Fibroblast of the aortic adventitia (primary cell): Measurements from ENCODE around the gene OR11H6. TPM values are rescaled to one million over a fixed set of nuclear protein-coding genes. Genes with fewer than 3 reads are reported as not detected.
"Not testable (repeated sequence)": the region's sequence is repeated elsewhere in the genome, so short reads cannot be mapped to it uniquely, and the experiment has no call there.

ENCODE experiments used
- DNase-seq: peaks from one replicate; pipeline ENCODE4 v3.0.0-alpha.2; 2010; ENCODE audit warnings: low read depth
- H3K4me3 ChIP-seq: 2 replicates; pipeline ENCODE4 v1.5.1; 2011; ENCODE audit warnings: low read depth, mild to moderate bottlenecking, control low read depth, low read length, moderate library complexity
- total RNA-seq: library from RNA; depleted of rRNA; stranded (reverse); fragments of >200 nt; gene quantifications from 2 replicates; pipeline ENCODE4 v1.2.3, GENCODE V29; 2012; ENCODE audit warnings: low replicate concordance
- TF ChIP-seq, protein P1 (sequence below): IDR thresholded peaks from 2 replicates; pipeline ENCODE4 v1.5.1; 2011; ENCODE audit warnings: mild to moderate bottlenecking, low read length, control low read depth, inconsistent platforms; ENCODE audit not compliant: insufficient read depth

OR11H6 gene
- total RNA-seq, 1 donor: not detected

DNA sequence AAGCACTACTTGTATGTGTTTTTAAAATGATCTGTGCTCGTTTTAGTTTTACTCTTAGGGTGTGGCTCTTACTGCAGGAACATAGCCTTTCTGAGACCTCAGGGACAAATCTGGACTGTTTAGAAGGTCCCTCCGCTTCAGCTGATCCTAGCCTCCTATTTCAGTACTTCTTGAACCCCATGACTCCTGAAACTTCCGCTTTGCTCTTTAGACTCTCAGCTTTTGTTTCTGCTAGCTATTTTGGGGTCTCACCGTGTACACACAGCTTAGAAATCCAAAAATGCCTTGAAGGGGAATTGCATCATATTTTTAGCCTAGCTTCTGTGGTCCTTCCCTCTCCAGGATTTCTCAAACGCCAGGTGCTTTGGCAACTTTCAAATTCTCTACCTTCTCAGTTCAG lies 24.5 kb upstream of the OR11H6 start:
- DNase-seq: no peak
- TF ChIP-seq, protein P1, sequence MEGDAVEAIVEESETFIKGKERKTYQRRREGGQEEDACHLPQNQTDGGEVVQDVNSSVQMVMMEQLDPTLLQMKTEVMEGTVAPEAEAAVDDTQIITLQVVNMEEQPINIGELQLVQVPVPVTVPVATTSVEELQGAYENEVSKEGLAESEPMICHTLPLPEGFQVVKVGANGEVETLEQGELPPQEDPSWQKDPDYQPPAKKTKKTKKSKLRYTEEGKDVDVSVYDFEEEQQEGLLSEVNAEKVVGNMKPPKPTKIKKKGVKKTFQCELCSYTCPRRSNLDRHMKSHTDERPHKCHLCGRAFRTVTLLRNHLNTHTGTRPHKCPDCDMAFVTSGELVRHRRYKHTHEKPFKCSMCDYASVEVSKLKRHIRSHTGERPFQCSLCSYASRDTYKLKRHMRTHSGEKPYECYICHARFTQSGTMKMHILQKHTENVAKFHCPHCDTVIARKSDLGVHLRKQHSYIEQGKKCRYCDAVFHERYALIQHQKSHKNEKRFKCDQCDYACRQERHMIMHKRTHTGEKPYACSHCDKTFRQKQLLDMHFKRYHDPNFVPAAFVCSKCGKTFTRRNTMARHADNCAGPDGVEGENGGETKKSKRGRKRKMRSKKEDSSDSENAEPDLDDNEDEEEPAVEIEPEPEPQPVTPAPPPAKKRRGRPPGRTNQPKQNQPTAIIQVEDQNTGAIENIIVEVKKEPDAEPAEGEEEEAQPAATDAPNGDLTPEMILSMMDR: no peak
- no peak overlapping the region for H3K4me3 ChIP-seq

DNA sequence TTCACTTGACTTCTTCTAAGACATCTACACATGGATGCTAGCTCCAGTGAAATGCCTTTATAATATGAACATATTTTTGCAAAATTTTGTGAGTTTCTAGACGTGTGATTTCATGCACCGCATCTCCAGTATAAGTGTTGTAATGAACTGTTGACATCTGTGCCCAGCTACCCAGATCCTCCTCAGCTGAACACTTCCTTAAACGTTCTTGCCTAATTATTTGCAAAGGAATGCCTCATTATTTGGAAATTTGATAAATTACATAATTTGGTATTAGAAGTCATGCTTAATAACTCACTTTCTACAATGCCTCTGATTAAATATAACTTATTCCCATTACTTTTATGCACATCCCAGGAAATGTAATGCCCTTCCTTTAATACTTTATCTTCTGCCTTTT lies 18.8 kb upstream of the OR11H6 start:
- TF ChIP-seq, protein P1: no peak
- DNase-seq: no peak
- no peak overlapping the region for H3K4me3 ChIP-seq

GRCh38 chr14:20209595-20209994 lies 13.9 kb upstream of the OR11H6 start:
- DNase-seq: no peak
- H3K4me3 ChIP-seq: no peak overlapping the region

DNA sequence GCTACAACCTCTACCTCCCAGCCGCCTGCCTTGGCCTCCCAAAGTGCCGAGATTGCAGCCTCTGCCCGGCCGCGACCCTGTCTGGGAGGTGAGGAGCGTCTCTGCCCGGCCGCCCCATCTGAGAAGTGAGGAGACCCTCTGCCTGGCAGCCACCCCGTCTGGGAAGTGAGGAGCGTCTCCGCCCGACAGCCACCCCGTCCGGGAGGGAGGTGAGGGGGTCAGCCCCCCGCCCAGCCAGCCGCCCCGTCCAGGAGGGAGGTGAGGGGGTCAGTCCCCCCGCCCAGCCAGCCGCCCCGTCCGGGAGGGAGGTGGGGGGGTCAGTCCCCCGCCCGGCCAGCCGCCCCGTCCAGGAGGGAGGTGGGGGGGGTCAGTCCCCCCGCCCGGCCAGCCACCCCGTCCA lies 11.1 kb upstream of the OR11H6 start:
- not testable (repeated sequence) for H3K4me3 ChIP-seq, DNase-seq

More at GRCh38 chr14:20209595-20209994, 13.9 kb upstream of the OR11H6 start:
- TF ChIP-seq, protein P1: no peak

DNA sequence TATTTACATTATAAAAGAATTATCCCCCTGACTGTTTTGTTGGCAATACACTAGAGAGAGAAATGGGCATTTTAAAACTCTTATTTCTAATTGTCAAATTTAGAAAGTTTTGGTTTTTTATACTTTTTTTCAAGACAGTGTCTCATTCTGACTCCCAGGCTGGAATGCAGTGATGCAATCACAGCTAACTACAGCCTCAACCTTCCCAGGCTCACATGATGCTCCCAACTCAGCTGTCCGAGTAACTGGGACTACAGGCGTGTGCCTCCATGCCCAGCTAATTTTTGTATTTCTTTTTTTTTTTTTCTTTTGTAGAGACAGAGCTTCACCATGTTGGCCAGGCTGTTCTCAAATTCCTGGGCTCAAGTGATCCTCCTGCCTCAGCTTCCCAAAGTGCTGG lies 8.3 kb upstream of the OR11H6 start:
- TF ChIP-seq, protein P1: no peak
- DNase-seq: peak; percentile 38
- H3K4me3 ChIP-seq: no peak overlapping the region

GRCh38 chr14:20219033-20219432 lies 4.5 kb upstream of the OR11H6 start:
- DNase-seq: peak; percentile 37
- TF ChIP-seq, protein P1: no peak
- no peak overlapping the region for H3K4me3 ChIP-seq

GRCh38 chr14:20228681-20229080 lies 5.2 kb downstream of the OR11H6 start, which contains the start of gene OR11H7:
OR11H7 (plus strand) TSS chr14:20228981.
- no peak within 1 kb of the TSS for H3K4me3 ChIP-seq
- no peak for DNase-seq
- TF ChIP-seq, protein P1: no peak

DNA sequence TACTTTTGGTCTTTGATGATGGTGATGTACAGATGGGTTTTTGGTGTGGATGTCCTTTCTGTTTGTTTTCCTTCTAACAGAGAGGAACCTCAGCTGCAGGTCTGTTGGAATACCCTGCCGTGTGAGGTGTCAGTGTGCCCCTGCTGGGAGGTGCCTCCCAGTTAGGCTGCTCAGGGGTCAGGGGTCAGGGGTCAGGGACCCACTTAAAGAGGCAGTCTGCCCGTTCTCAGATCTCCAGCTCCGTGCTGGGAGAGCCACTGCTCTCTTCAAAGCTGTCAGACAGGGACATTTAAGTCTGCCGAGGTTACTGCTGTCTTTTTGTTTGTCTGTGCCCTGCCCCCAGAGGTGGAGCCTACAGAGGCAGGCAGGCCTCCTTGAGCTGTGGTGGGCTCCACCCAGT lies 11.9 kb downstream of the OR11H6 start:
- DNase-seq: not testable (repeated sequence)

More for the DNA sequence above, 11.9 kb downstream of the OR11H6 start:
- H3K4me3 ChIP-seq: not testable (repeated sequence)
